Thoracic aorta (tissue), 2 donors: ENCODE data around the gene PTCHD1. TPM values are rescaled to one million over a fixed set of nuclear protein-coding genes. Genes with fewer than 3 reads are reported as not detected.

Experiments
- ATAC-seq: fragments of 150-250 bp; one replicate; pipeline ENCODE4 v1.8.0; 2017; ENCODE audit warnings: low read depth; ENCODE audit not compliant: insufficient number of reproducible peaks, low FRiP score
- DNase-seq: peaks from one replicate; pipeline ENCODE4 v3.0.0-alpha.2; 2020; ENCODE audit warnings: low spot score
- H3K27ac ChIP-seq, 2 donors: fragments of 200-600 bp; sonication (generic); 1 replicate in 1 of 2; 2 replicates in 1 of 2; pipeline ENCODE4 v1.5.1; 2016; ENCODE audit warnings: mild to moderate bottlenecking in 2 of 2, moderate library complexity in 2 of 2
- H3K27me3 ChIP-seq: fragments of 200-600 bp; sonication (generic); replicated peaks from 2 replicates; pipeline ENCODE4 v1.6.0; 2016; ENCODE audit warnings: mild to moderate bottlenecking; ENCODE audit not compliant: insufficient read depth
- H3K36me3 ChIP-seq: fragments of 200-600 bp; sonication (generic); one replicate; pipeline ENCODE4 v1.5.1; 2016
- H3K4me1 ChIP-seq, 2 donors: fragments of 200-600 bp; sonication (generic); 1 replicate in 1 of 2; 2 replicates in 1 of 2; pipeline versions ENCODE4 v1.5.1 to v1.6.0; 2016; ENCODE audit warnings: low read depth in 2 of 2, mild to moderate bottlenecking in 1 of 2; ENCODE audit not compliant: control insufficient read depth in 1 of 2
- H3K4me3 ChIP-seq: fragments of 200-600 bp; sonication (generic); 2 replicates; pipeline ENCODE4 v1.5.1; 2016; ENCODE audit warnings: mild to moderate bottlenecking
- H3K9me3 ChIP-seq: fragments of 200-600 bp; sonication (generic); 2 replicates; pipeline ENCODE4 v1.5.1; 2016
- total RNA-seq, 2 donors: library from RNA; depleted of rRNA; stranded (reverse); fragments of >200 nt; gene quantifications; one replicate each; pipeline versions ENCODE4 v1.1.0 to v1.2.3, GENCODE V29; 2016
- TF ChIP-seq, protein P1 (sequence below): fragments of 200-600 bp; sonication (generic); IDR thresholded peaks from one replicate; pipeline ENCODE4 v1.5.1; 2019; ENCODE audit warnings: antibody characterized with exemption

The PTCHD1 gene
- total RNA-seq, 2 donors from 2014 or later: 0.54 to 1.6 TPM

DNA sequence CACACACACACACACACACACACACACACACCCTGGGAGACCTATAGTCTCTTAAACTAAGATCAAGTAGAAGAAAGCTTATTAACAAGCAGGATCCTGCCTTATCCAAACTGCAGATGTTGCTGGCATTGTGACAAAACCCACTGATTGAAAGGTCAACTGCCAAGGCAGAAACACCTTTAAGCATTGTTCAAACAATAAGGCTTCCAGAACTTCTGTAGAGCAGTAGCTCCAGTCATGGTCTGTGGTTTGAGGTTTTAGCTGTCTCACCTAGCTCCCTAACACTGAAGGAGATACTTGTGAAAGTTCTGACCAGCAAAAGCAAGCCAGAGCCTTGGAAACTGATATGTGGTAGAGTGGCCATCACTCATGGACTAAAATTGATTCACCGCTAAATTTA, 59.8 kb downstream of the PTCHD1 start:
- DNase-seq (no peak), ATAC-seq (no peak)
- TF ChIP-seq, protein P1, sequence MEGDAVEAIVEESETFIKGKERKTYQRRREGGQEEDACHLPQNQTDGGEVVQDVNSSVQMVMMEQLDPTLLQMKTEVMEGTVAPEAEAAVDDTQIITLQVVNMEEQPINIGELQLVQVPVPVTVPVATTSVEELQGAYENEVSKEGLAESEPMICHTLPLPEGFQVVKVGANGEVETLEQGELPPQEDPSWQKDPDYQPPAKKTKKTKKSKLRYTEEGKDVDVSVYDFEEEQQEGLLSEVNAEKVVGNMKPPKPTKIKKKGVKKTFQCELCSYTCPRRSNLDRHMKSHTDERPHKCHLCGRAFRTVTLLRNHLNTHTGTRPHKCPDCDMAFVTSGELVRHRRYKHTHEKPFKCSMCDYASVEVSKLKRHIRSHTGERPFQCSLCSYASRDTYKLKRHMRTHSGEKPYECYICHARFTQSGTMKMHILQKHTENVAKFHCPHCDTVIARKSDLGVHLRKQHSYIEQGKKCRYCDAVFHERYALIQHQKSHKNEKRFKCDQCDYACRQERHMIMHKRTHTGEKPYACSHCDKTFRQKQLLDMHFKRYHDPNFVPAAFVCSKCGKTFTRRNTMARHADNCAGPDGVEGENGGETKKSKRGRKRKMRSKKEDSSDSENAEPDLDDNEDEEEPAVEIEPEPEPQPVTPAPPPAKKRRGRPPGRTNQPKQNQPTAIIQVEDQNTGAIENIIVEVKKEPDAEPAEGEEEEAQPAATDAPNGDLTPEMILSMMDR: no peak
- no peaks in the 10 kb centered on the region for H3K4me1 ChIP-seq
- H3K9me3 ChIP-seq: no peaks in the 10 kb centered on the region
- no peak overlapping the region for H3K27ac ChIP-seq
- no peak overlapping the region for H3K4me3 ChIP-seq
- no peaks in the 10 kb centered on the region for H3K27me3 ChIP-seq
- no peaks in the 10 kb centered on the region for H3K36me3 ChIP-seq

GRCh38 chrX:23396263-23396662, 61.6 kb downstream of the PTCHD1 start:
- Histone ChIP-seq H3K9me3 (no peaks in the 10 kb centered on the region), H3K4me1 (no peaks in the 10 kb centered on the region), H3K27ac (no peak overlapping the region), H3K4me3 (no peak overlapping the region), H3K36me3 (no peaks in the 10 kb centered on the region), H3K27me3 (no peaks in the 10 kb centered on the region)
- TF ChIP-seq, protein P1: no peak
- ATAC-seq (no peak), DNase-seq (no peak)

- Histone ChIP-seq H3K4me3 (no peak overlapping the region), H3K27ac (no peak overlapping the region), H3K9me3 (no peaks in the 10 kb centered on the region), H3K4me1 (no peaks in the 10 kb centered on the region), H3K36me3 (no peaks in the 10 kb centered on the region), H3K27me3 (no peaks in the 10 kb centered on the region)
- TF ChIP-seq, protein P1: no peak
- ATAC-seq (no peak), DNase-seq (no peak)
Observed at GRCh38 chrX:23398570-23398969, 63.9 kb downstream of the PTCHD1 start.

DNA sequence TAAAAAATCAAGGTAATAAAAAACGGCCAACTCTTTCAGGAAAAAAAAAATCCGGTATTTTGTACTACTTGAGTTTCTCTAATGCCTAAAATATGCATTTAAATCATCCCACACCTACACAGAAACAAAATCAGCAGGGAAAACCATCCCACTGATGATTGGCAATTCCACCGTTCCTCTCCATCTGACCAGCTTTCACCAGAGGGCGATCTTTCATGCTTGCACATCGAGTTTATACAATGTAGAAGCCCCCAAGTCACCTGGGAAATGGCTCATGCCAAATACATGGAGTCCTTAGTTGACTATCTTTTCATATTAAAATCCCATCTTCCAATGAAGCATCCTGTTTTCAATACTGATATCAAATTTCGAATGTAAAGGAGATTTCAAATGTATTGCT, 69.2 kb downstream of the PTCHD1 start:
- Histone ChIP-seq H3K36me3 (no peaks in the 10 kb centered on the region), H3K4me1 (no peaks in the 10 kb centered on the region), H3K4me3 (no peak overlapping the region), H3K27ac (no peak overlapping the region), H3K27me3 (no peaks in the 10 kb centered on the region), H3K9me3 (no peaks in the 10 kb centered on the region)
- TF ChIP-seq, protein P1: no peak
- ATAC-seq: no peak
- DNase-seq: no peak

DNA sequence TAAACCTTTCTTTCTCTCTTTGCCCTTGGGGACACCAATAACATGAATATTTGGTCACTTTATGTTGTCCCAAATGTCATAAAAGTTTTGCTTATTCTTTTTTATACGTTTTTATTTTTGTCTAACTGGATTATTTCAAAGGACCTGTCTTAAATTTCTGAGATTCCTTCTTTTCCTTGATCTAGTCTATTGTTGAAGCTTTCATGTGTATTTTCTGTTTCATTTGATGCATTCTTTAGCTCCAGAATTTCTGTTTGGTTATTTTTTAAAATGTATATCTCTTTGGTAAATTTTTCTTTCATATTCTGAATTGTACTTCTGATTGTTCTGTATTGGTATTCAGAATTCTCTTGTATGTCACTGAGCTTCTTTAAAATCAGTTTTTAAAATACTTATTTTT, 88.3 kb downstream of the PTCHD1 start:
- H3K4me3 ChIP-seq: no peak overlapping the region
- no peak for DNase-seq
- no peak overlapping the region for H3K27ac ChIP-seq
- no peak for ATAC-seq
- no peaks in the 10 kb centered on the region for H3K9me3 ChIP-seq
- TF ChIP-seq, protein P1: no peak
- no peaks in the 10 kb centered on the region for H3K27me3 ChIP-seq
- no peaks in the 10 kb centered on the region for H3K36me3 ChIP-seq
- no peaks in the 10 kb centered on the region for H3K4me1 ChIP-seq
